ENCODE data around the gene FAM110C.

- TF ChIP-seq CTCF (IDR thresholded peaks at IDR 0.05): no peak
- no peak for TF ChIP-seq POLR2A (IDR thresholded peaks at IDR 0.05)
- TF ChIP-seq EP300 (IDR thresholded peaks at IDR 0.05): no peak
- no peak for TF ChIP-seq POLR2AphosphoS5 (IDR thresholded peaks at IDR 0.05)
Observed at GRCh38 chr2:90645-91312, 44.5 kb upstream of the FAM110C start.

Data from suprapubic skin (tissue), 4 donors.